WTC11 (cell line): ENCODE results near the gene VAMP3.

ENCODE experiments used
- ATF2 ChIP-seq: sonication (generic); formaldehyde crosslinking; IDR thresholded peaks from 2 replicates; pipeline ENCODE4 v1.8.1; 2022; ENCODE audit warnings: low read depth, missing genetic modification reagents, borderline replicate concordance
- ATF6 ChIP-seq: sonication (generic); formaldehyde crosslinking; IDR thresholded peaks from 2 replicates; pipeline ENCODE4 v1.8.1; 2023; ENCODE audit warnings: mild to moderate bottlenecking, missing genetic modification reagents
- CREM ChIP-seq: sonication (generic); formaldehyde crosslinking; IDR thresholded peaks from 2 replicates; pipeline ENCODE4 v1.8.1; 2022; ENCODE audit warnings: mild to moderate bottlenecking, missing genetic modification reagents, moderate library complexity
- CTCF ChIP-seq: fragments of 200-600 bp; IDR thresholded peaks from 2 replicates; pipeline ENCODE4 v1.8.0; 2022; ENCODE audit warnings: antibody characterized with exemption
- HMGA2 ChIP-seq: fragments of 250-450 bp; sonication (Bioruptor Pico); IDR thresholded peaks from 2 replicates; pipeline ENCODE4 v1.4.0; 2021; ENCODE audit warnings: mild to moderate bottlenecking, moderate library complexity
- HMGXB4 ChIP-seq: sonication (generic); formaldehyde crosslinking; IDR thresholded peaks from 2 replicates; pipeline ENCODE4 v1.8.1; 2023; ENCODE audit warnings: mild to moderate bottlenecking, moderate library complexity, missing genetic modification reagents
- RELA ChIP-seq: sonication (generic); formaldehyde crosslinking; IDR thresholded peaks from 2 replicates; pipeline ENCODE4 v1.8.1; 2022; ENCODE audit warnings: missing genetic modification reagents, mild to moderate bottlenecking, borderline replicate concordance
- SMAD3 ChIP-seq: sonication (generic); formaldehyde crosslinking; IDR thresholded peaks from 2 replicates; pipeline ENCODE4 v1.8.0; 2022; ENCODE audit warnings: missing genetic modification reagents, mild to moderate bottlenecking, borderline replicate concordance
- SMAD4 ChIP-seq: sonication (generic); formaldehyde crosslinking; IDR thresholded peaks from 2 replicates; pipeline ENCODE4 v1.8.0; 2022; ENCODE audit warnings: mild to moderate bottlenecking, missing genetic modification reagents
- SP1 ChIP-seq: sonication (generic); formaldehyde crosslinking; conservative IDR thresholded peaks from 2 replicates; pipeline ENCODE4 v1.8.1; 2022; ENCODE audit warnings: missing genetic modification reagents
- USF1 ChIP-seq: sonication (generic); formaldehyde crosslinking; IDR thresholded peaks from 2 replicates; pipeline ENCODE4 v1.8.0; 2022; ENCODE audit warnings: mild to moderate bottlenecking, missing genetic modification reagents
- ZBTB43 ChIP-seq: sonication (generic); formaldehyde crosslinking; IDR thresholded peaks from 2 replicates; pipeline ENCODE4 v1.8.1; 2023; ENCODE audit warnings: mild to moderate bottlenecking, missing genetic modification reagents
- ZMAT4 ChIP-seq: fragments of 250-450 bp; sonication (Bioruptor Pico); IDR thresholded peaks from 2 replicates; pipeline ENCODE4 v1.9.0; 2021; ENCODE audit warnings: mild to moderate bottlenecking

GRCh38 chr1:7752512-7753417 lies 18.3 kb upstream of the VAMP3 start:
- TF ChIP-seq USF1 (CRISPR knock-in tag) (no peak), CTCF (peak; percentile 37), HMGA2 (CRISPR knock-in tag) (no peak), SP1 (CRISPR knock-in tag) (no peak), CREM (CRISPR knock-in tag) (no peak), HMGXB4 (CRISPR knock-in tag) (no peak), SMAD4 (CRISPR knock-in tag) (no peak), RELA (no peak), ZBTB43 (CRISPR knock-in tag) (no peak), ATF6 (CRISPR knock-in tag) (no peak), ZMAT4 (no peak), SMAD3 (CRISPR knock-in tag) (no peak), ATF2 (CRISPR knock-in tag) (no peak)
